Occipital lobe (tissue), 2 donors: ENCODE results near the gene ATP1B4. TPM values are rescaled to one million over a fixed set of nuclear protein-coding genes. Genes with fewer than 3 reads are reported as not detected.

Experiments
- DNase-seq: peaks from one replicate; lab custom pipeline; 2025; lab: John Stamatoyannopoulos, UW
- total RNA-seq: library from RNA; depleted of rRNA; stranded (reverse); fragments of >200 nt; gene quantifications from one replicate; pipeline ENCODE4 v1.2.3, GENCODE V29; 2014

Gene ATP1B4
- total RNA-seq, 1 donor from 2014 or later = under 0.01 TPM

GRCh38 chrX:120372667-120373370 is 10.9 kb downstream of the ATP1B4 start:
- DNase-seq = no peak

DNA sequence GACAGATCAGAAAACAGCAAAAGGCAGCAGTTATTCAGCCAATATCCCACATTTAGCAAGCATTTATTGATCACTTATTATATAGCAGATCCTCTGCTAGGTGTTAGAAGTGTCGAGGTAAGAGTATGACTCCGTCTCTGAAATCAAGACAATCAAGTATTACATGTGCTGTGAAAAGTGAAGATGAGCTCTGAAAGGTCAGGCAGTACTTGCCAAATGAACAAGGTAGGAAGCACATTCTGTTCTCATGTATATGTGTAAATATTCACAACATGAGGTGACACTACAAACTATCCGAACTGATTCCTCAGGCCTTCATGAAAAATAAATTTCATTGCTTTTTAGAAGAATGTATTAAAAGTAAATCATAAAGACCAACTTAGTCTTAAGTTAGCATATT is 15.3 kb downstream of the ATP1B4 start:
- no peak for DNase-seq

GRCh38 chrX:120377715-120378114 is 15.8 kb downstream of the ATP1B4 start:
- DNase-seq = no peak

GRCh38 chrX:120378570-120378969 is 16.7 kb downstream of the ATP1B4 start:
- DNase-seq = no peak

- DNase-seq = no peak
Observed at GRCh38 chrX:120379937-120380681, 18.2 kb downstream of the ATP1B4 start.

GRCh38 chrX:120380699-120381098 is 18.8 kb downstream of the ATP1B4 start:
- no peak for DNase-seq

GRCh38 chrX:120401301-120401700 is 39.4 kb downstream of the ATP1B4 start:
- no peak for DNase-seq

DNA sequence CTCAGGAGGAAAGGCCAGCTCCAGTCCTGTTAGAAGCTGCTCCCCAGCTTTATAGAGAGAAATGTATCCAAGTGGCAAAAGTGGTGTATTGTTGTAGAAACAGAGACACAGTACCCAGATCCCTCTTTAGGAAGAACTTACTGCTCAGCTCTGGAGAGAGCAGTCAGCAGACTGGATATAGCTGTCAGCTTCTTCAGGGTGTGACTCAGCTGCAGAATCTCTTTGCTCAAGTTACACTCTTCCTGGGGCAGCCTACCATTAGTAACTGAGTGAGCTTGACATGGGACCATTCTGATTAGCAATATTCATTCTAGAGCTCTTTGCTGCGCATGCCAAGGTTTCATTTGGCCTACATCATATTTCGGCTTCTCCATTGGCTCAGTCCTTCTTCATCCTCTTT is 40.5 kb downstream of the ATP1B4 start:
- DNase-seq = no peak

- no peak for DNase-seq
Observed at GRCh38 chrX:120406638-120407037, 44.7 kb downstream of the ATP1B4 start.

DNA sequence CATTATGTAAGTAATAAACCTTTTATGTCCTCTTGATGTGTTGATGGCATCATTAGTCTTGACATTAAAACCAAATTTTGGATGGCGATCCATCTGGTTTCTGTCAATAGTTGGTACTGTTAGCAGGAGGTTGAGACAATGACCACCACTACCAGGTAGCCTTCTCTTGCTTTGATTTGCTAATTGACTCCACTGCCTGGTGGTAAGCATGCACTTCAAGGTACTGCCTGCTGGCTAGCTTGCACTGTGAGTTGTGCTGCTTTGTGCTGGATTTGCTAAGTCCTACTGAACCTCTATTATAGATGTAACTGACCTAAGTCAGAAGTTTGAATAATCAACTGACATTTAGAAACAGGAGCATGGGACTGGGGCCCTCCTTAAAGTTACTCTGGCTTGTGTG is 46.3 kb downstream of the ATP1B4 start:
- DNase-seq = no peak

- no peak for DNase-seq
Observed at GRCh38 chrX:120419463-120419862, 57.6 kb downstream of the ATP1B4 start.

DNA sequence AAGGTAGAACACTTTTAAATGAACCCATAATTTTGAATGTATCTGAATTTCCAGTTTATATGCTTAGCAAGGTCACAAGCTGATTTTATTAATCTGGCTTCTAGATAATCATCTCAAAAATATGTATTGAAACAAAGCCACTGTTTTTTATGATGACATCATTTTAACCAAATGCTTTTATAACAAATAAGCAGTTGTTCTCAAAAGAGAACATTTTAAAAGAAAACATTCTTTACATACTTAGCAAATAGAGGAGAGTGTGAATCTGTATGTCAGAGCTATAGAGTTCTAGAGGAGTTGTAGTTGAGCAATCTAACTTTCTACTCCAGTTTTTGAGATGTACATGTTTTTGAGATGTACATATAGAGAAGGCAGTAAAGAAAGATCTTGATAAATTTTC is 64.7 kb downstream of the ATP1B4 start:
- no peak for DNase-seq

DNA sequence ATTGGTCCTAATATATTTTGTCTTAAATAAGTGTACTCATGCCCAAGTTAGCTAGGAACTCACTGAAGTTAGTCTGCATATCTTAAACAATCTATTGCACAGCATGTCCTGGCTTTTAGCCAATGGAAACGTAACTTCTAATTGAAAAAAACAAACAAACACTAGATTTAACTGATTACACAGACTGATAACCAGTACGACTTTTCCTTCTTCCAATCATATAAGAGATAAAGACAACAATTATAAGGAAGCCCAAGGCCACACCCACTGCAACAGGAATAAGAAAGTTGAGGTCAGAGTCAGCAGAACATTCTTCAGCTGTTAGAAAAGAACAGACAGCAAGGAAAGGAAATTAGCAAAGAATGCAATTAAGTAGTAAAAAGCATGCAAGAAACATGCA is 66.4 kb downstream of the ATP1B4 start:
- no peak for DNase-seq

GRCh38 chrX:120429776-120430540 is 68.1 kb downstream of the ATP1B4 start:
- no peak for DNase-seq

Other genes with a start within 250 kb of the ATP1B4 start
- gene RHOXF1, start 246.2 kb upstream of the ATP1B4 start, total RNA-seq = not detected
- not detected for gene RHOXF2, start 203.5 kb upstream of the ATP1B4 start, total RNA-seq
- gene ZBTB33, start 111.3 kb upstream of the ATP1B4 start, total RNA-seq = 50.5 TPM
- 1.4 TPM for gene TMEM255A, start 50.6 kb upstream of the ATP1B4 start, total RNA-seq
- 48.8 TPM for gene LAMP2, start 107.2 kb downstream of the ATP1B4 start, total RNA-seq
- 39.8 TPM for gene CUL4B, start 198.9 kb downstream of the ATP1B4 start, total RNA-seq
- 39.1 TPM for gene MCTS1, start 242.0 kb downstream of the ATP1B4 start, total RNA-seq